Suprapubic skin (tissue), 4 donors: ENCODE results near the gene PXK. TPM values are rescaled to one million over a fixed set of nuclear protein-coding genes. Genes with fewer than 3 reads are reported as not detected.
"Not testable (repeated sequence)": the region's sequence is repeated elsewhere in the genome, so short reads cannot be mapped to it uniquely, and the experiment has no call there.

Experiments used
- DNase-seq, 2 donors: peaks; one replicate each; pipeline ENCODE4 v3.0.0-alpha.2; 2019; ENCODE audit warnings: low spot score in 2 of 2
- H3K27ac ChIP-seq: fragments of 200-600 bp; sonication (generic); one replicate; pipeline ENCODE4 v1.5.1; 2019
- H3K27me3 ChIP-seq: fragments of 200-600 bp; sonication (generic); one replicate; pipeline ENCODE4 v1.5.1; 2019
- H3K36me3 ChIP-seq: fragments of 200-600 bp; sonication (generic); one replicate; pipeline ENCODE4 v1.5.1; 2019
- H3K4me1 ChIP-seq: fragments of 200-600 bp; sonication (generic); one replicate; pipeline ENCODE4 v1.5.1; 2019
- H3K4me3 ChIP-seq: fragments of 200-600 bp; sonication (generic); one replicate; pipeline ENCODE4 v1.5.1; 2019; ENCODE audit warnings: mild to moderate bottlenecking
- H3K9me3 ChIP-seq: fragments of 200-600 bp; sonication (generic); one replicate; pipeline ENCODE4 v1.5.1; 2019
- CTCF ChIP-seq, 2 donors: fragments of 200-600 bp in 1 of 2; fragments of 450-650 bp in 1 of 2; sonication (generic) in 1 of 2; IDR thresholded peaks; one replicate each; pipeline ENCODE4 v1.5.1; 2016 to 2019; ENCODE audit warnings: antibody characterized with exemption in 2 of 2, mild to moderate bottlenecking in 1 of 2, moderate library complexity in 1 of 2
- EP300 ChIP-seq: sonication (generic); formaldehyde crosslinking; IDR thresholded peaks from one replicate; pipeline ENCODE4 v1.6.1; 2017; ENCODE audit warnings: antibody characterized with exemption
- POLR2A ChIP-seq, 2 donors: fragments of 450-650 bp; IDR thresholded peaks; one replicate each; pipeline ENCODE4 v1.6.1; 2017; ENCODE audit warnings: antibody characterized with exemption in 2 of 2, mild to moderate bottlenecking in 2 of 2, moderate library complexity in 2 of 2
- POLR2AphosphoS5 ChIP-seq, 3 donors: sonication (generic); formaldehyde crosslinking; IDR thresholded peaks; one replicate each; pipeline ENCODE4 v1.6.1; 2017; ENCODE audit warnings: antibody characterized with exemption in 3 of 3
- WGBS: methylation state at CpG from one replicate; pipeline ENCODE4 v1.1.5; 2018; 5-methylcytosine and 5-hydroxymethylcytosine counted together
- total RNA-seq, 4 donors: library from RNA; depleted of rRNA; stranded (reverse); fragments of >200 nt; gene quantifications; one replicate each; pipeline ENCODE4 v1.1.0, GENCODE V29; 2016

The PXK gene
- total RNA-seq, 4 donors from 2014 or later, result 16.0 to 36.9 (median 21.8) TPM

- TF ChIP-seq POLR2AphosphoS5 (IDR thresholded peaks at IDR 0.05) (no peak), CTCF (IDR thresholded peaks at IDR 0.05) (no peak), EP300 (peak; percentile 7), POLR2A (IDR thresholded peaks at IDR 0.05) (no peak)
- Histone ChIP-seq H3K27ac (peak overlapping the region; percentile 89), H3K4me1 (peaks cover 29% of the 10 kb centered on the region), H3K27me3 (no peaks in the 10 kb centered on the region), H3K36me3 (peaks cover 26% of the 10 kb centered on the region), H3K9me3 (no peaks in the 10 kb centered on the region), H3K4me3 (peak overlapping the region; percentile 73)
- no peak for DNase-seq
- WGBS, result 56% methylated on average over 3 of the region's 3 CpGs
Measured at GRCh38 chr3:58434168-58434504, 101.4 kb downstream of the PXK start.

DNA sequence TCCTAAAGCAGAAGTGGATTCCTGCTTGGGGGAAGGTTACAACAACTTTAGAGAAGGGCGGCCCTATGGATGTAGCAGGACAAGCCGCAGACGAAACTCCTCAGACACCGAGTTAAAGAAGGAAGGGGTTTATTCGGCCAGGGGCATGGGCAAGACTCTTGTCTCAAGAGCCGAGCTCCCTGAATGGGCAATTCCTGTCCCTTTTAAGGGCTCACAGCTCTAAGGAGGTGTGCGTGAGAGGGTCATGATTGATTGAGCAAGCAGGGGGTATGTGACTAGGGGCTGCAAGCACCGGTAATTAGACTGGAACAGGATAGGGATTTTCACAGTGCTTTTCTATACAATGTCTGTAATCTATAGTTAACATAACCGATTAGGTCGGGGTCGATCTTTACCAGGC, 101.8 kb downstream of the PXK start:
- H3K9me3 ChIP-seq, result no peaks in the 10 kb centered on the region
- peaks cover 22% of the 10 kb centered on the region for H3K36me3 ChIP-seq
- no peak overlapping the region for H3K4me3 ChIP-seq
- no peaks in the 10 kb centered on the region for H3K27me3 ChIP-seq
- DNase-seq, result no peak
- H3K27ac ChIP-seq, result peak overlapping the region; percentile 89
- H3K4me1 ChIP-seq, result peaks cover 29% of the 10 kb centered on the region
- TF ChIP-seq EP300 (no peak), POLR2AphosphoS5 (IDR thresholded peaks at IDR 0.05) (no peak), POLR2A (IDR thresholded peaks at IDR 0.05) (no peak)
- WGBS, result 90% methylated on average over 11 of the region's 11 CpGs

- Histone ChIP-seq H3K9me3 (no peaks in the 10 kb centered on the region), H3K4me1 (peaks cover 29% of the 10 kb centered on the region), H3K27me3 (no peaks in the 10 kb centered on the region), H3K27ac (peak overlapping the region; percentile 18), H3K4me3 (no peak overlapping the region), H3K36me3 (peaks cover 17% of the 10 kb centered on the region)
- TF ChIP-seq CTCF (IDR thresholded peaks at IDR 0.05), result no peak
- TF ChIP-seq POLR2A (IDR thresholded peaks at IDR 0.05), result no peak
- TF ChIP-seq POLR2AphosphoS5 (IDR thresholded peaks at IDR 0.05), result no peak
- no peak for TF ChIP-seq EP300
- 56% methylated on average over 1 of the region's 1 CpG for WGBS
- no peak for DNase-seq
Measured at GRCh38 chr3:58434990-58435389, 102.3 kb downstream of the PXK start.

- WGBS, result 78% methylated on average over 8 of the region's 8 CpGs
- not testable (repeated sequence) for DNase-seq, H3K27me3 ChIP-seq, H3K36me3 ChIP-seq, H3K9me3 ChIP-seq, H3K27ac ChIP-seq, H3K4me3 ChIP-seq
- H3K4me1 ChIP-seq, result peaks cover 26% of the 10 kb centered on the region
Measured at GRCh38 chr3:58437276-58437675, 104.6 kb downstream of the PXK start.

- H3K36me3 ChIP-seq, DNase-seq: not testable (repeated sequence)
- 80% methylated on average over 6 of the region's 6 CpGs for WGBS
Measured at GRCh38 chr3:58440996-58441355, 108.3 kb downstream of the PXK start.

GRCh38 chr3:58441514-58442450, 109.1 kb downstream of the PXK start:
- no peak for DNase-seq
- TF ChIP-seq POLR2AphosphoS5 (IDR thresholded peaks at IDR 0.05) (no peak), POLR2A (IDR thresholded peaks at IDR 0.05) (no peak), EP300 (no peak), CTCF (IDR thresholded peaks at IDR 0.05) (no peak)
- 72% methylated on average over 4 of the region's 4 CpGs for WGBS
- H3K4me1 ChIP-seq, result no peaks in the 10 kb centered on the region
- H3K36me3 ChIP-seq, result no peaks in the 10 kb centered on the region
- H3K27me3 ChIP-seq, result no peaks in the 10 kb centered on the region
- no peaks in the 10 kb centered on the region for H3K9me3 ChIP-seq
- H3K27ac ChIP-seq, result no peak overlapping the region
- H3K4me3 ChIP-seq, result no peak overlapping the region

More at GRCh38 chr3:58440996-58441355, 108.3 kb downstream of the PXK start:
- H3K9me3 ChIP-seq, H3K27me3 ChIP-seq, H3K27ac ChIP-seq, H3K4me3 ChIP-seq, H3K4me1 ChIP-seq: not testable (repeated sequence)

- TF ChIP-seq POLR2AphosphoS5 (IDR thresholded peaks at IDR 0.05) (no peak), POLR2A (IDR thresholded peaks at IDR 0.05) (no peak), CTCF (IDR thresholded peaks at IDR 0.05) (no peak), EP300 (no peak)
- H3K27me3 ChIP-seq, result no peaks in the 10 kb centered on the region
- 100% methylated on average over 1 of the region's 1 CpG for WGBS
- H3K4me1 ChIP-seq, result no peaks in the 10 kb centered on the region
- H3K27ac ChIP-seq, result no peak overlapping the region
- no peaks in the 10 kb centered on the region for H3K36me3 ChIP-seq
- peaks cover 9% of the 10 kb centered on the region for H3K9me3 ChIP-seq
- no peak overlapping the region for H3K4me3 ChIP-seq
- no peak for DNase-seq
Measured at GRCh38 chr3:58452176-58452575, 119.5 kb downstream of the PXK start.
